GM18499 (cell line): ENCODE data around the gene INHBA.

ENCODE experiments used
- ATAC-seq: cut with Tn5 transposase; IDR thresholded peaks from one replicate; pipeline ENCODE4 v1.9.1; 2021; ENCODE audit warnings: moderate number of reproducible peaks; ENCODE audit not compliant: insufficient read depth, unreplicated experiment

INHBA gene

DNA sequence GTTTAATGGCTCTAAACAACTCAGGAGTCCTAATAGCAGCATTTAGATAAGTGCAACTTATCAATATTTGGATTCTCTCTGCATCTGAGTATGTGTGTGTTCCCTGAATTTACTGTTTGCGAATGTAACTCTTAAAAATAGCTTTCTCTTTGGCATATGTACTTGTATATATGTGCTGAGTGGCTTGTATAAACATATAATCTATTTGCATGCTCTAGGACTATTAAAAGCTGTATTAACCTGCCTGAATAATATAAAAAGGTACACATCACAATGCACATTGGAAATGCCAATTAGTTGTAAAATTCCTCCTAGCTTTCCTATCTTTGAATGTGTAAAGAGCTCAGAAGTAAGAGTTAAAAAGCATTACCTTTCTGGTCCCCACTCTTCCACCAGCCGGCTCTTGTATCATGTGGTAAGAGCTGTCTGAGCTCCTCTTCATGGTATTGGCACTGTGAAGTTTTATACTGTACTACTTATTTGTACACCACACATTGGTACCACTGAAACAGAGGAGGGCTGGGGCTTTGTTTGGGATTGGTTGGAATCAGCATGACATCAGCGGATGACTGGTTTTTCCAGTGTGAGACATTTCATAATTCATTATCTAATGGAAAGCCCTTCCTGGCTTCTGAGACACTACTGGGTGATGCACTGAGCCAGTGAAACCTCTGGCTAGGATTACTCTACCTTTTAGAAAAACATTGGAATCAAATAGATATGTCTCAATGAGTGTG, at the start of gene INHBA:
TSS of gene INHBA (minus strand) at position 456 of the 737 bp plus-strand sequence. CDS start 2,716 bp downstream, outside the sequence.
- no peak for ATAC-seq

DNA sequence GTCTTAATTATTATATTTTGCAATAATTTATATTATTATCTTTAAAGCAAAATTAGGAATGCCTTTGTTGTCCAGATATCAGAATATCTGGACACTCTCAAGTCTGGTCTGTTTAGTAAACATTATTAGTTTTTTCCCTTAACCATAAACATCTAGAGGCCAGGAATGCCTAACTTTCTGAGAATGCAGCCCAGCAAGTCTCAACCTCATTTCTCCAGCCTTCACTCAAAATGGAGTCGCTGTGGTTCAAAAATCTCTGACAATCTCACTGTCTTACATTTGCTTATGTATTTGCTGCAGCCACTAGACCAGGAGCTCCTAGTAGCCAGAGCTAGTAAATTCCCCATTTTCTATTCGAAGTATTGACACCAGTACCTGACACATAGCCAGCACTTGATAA, 49.7 kb upstream of the INHBA start:
- ATAC-seq, result no peak

DNA sequence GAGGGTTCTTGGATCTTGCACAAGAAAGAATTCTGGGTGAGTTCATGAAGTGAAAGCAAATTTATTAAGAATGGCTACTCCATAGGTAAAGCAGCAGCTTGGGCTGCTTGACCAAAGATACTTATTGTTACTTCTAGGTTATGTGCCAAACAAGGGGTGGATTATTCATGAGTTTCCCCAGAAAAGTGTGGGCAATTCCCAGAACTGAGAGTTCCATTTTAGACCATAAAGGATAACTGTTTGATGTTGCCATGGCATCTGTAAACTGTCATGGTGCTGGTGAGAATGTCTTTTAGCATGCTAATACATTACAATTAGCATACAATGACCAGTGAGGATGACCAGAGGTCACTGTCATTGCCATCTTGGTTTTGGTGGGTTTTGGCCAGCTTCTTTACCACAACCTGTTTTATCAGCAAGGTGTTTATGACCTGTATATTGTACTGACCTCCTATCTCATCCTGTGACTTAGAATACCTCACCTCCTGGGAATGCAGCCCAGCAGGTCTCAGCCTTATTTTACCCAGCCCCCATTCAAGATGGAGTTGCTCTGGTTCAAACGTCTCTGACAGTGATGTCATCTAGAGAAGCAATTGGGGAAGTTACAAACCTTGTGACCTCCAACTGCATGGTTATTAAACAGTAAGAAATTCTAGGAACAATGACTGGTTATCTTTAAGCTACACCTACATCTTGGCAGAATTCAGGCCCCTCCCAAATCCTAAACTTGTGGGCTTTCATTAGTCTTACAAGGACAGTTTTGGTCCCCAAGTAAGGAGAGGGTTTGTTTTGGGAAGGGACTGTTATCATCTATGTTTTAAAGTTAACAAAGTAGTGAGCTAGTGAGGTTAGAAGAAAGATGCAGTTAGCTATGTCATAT, 48.0 kb upstream of the INHBA start:
- no peak for ATAC-seq

DNA sequence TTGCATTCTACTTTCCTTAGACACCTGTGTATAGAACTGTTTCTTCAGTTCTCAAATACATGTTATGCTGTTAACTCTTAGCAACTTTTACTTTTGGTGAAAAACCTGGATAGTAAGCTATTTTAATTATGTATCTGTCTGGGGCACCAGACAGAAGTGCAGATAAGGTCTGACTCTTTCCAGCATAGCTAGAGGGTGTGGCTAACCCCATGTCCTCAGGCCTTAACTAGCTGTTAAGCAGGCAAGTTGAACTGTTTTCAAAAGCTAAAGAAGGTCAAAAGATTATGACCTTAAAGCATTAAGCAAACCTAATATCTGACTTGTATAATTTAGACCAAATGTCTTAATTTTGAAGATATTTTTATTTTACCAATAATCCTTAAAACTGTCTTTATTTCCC, 45.1 kb upstream of the INHBA start:
- no peak for ATAC-seq

DNA sequence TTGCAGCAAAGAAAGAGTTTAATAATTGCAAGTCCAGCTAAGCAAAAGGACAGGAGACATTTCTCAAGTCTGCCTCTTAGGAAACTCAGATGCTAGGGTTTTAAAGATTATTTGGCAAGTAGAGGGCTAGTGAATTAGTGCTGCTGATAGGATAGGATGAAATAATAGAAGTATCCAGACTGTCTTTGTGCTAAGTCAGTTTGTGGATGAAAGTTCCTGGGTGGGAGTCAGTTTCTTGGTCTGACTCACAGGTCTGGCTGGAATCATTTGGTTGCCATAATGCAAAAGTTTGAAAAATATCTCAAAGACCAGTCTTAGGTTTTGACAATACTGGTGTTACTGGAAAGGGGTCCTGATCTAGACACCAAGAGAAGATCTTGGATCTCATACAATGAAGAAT, 42.6 kb upstream of the INHBA start:
- no peak for ATAC-seq

DNA sequence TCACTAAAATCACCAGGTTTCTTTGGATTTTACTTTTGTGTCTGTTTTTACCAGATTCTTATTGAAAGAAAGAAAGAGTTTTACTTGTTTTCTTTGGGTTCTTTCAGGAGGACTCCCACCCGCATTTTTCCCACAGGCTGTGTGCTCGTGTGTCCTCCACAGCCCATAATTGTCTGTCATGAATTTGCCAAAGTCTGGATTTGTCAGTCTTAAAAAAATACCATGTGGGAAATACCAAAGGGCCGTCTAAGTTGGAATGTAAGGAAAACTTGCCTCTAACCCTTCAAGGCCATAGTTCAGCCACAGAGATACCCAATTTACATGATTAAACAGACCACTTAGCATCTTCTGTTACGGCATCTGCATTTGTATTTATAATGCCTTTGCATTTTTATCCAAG, 41.3 kb upstream of the INHBA start:
- ATAC-seq, result no peak

DNA sequence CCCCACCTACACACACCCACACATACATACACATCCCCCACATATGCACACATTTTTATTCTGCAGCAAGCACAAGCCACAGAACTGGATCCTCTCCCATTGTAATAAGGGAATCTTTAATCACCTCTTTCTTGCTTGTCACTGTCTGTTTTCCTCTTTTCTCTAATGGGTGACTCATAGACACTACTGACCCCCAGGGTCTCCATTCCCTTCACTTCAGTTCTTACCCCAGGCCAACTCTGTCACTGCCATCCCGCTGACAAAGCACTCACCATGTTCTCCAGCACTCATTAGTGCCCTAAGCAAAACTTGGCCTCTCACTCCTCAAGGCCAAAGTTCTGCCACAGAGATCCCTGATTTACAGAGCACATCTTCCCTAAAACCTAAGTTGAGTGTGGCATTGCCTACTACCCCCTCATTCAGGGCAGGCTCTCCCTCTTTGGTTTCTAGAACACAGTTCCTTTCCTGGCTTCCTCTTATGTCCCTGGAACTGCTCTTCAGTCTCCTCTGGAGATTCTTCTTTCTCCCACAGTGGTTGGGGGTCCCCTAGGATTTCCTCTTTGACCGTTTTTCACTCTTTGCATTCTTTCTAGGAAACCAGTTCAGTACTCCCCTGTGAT, 39.6 kb upstream of the INHBA start:
- ATAC-seq, result no peak

DNA sequence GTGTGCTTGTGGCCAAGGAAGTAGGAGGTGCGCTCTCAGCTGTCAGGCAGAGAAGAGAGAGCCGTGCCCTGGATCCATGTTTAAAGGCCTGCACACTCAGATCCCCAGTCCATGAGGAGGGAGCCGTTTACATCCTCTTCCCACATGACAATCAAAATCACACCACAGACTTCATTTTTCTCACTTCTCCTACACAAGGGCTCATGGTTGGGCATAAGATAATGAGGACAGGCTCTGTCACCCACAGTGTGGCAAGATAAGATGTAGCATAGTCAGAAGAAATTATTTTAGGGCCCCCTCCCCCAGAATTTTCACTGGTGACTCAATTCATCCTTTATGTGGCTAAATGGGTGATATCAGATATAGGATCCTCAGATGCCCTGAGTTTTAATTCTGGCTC, 35.9 kb upstream of the INHBA start:
- no peak for ATAC-seq

DNA sequence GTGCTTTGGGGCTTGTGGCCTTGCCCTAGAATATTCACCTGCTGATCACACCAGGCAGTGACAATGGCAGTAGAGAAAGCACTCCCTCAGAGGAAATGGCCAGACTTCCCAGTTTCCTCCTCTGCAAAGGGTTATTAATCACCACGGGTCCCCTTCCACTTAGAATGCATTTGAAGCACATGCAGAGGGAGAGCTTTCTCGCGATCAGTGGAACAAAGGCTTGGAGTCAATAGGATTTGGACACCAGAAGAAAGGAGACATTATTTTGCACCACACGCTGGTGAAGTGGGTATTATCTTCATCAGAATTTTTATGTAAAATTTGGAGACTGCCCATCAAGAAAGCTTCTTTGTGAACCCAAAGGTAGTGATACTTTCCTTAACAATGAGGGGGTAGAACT, 35.4 kb upstream of the INHBA start:
- ATAC-seq, result no peak

DNA sequence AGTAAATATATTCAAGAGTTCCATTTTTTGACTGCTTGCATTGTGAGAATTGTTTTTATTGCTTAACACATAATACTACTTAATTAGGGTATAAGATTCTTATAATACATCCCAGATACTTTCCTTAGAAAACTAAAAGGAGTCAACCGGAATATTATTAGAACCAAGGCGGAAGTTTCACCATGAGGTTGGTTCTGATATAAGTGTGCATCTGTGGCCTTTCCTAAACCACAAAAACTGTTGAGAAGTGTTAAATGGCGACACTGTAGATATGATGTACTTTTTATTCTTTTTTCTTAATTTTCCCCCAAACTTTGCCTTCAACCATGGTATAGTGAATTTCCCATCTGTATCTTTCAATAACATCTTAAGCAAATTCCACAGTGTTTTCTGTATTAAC, 32.3 kb upstream of the INHBA start:
- ATAC-seq, result no peak

DNA sequence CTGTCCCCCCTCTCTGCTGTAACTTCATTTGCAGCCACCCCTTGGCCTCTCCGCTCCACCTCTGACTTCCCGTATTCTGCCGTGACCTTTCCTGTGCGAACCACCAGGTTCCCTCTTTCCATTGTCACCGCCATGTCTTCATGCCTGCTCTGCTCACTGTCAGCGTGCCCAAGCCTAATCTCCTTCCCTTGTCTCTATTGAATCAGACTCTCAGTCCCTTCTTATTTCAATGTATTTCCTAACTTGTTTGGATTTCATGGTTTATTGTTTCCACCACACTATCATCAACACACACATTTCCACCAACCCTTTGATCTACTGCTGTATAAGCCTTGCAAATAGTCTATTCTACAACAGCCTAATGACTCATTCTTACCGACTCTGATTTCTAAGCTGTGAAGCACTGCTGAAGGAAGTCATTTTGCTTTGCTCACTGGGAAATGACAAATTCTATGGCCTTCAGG, 30.0 kb upstream of the INHBA start:
- no peak for ATAC-seq

DNA sequence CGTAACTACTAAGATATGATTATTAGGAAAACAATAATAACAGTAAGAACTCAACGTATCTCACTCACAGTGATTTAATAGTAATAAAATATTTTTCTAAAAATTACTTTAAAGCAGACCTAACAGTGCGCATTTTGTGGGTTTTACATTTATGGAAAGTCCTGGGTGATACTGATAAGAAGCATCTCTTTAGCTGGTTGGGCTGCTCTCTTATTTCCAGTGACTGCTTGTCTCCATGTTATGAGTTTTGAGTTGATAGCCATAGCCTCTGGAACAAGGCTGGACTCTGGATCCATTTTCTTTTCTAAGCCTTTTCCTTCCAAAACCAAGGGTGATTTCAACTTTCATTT, 29.5 kb upstream of the INHBA start:
- no peak for ATAC-seq

DNA sequence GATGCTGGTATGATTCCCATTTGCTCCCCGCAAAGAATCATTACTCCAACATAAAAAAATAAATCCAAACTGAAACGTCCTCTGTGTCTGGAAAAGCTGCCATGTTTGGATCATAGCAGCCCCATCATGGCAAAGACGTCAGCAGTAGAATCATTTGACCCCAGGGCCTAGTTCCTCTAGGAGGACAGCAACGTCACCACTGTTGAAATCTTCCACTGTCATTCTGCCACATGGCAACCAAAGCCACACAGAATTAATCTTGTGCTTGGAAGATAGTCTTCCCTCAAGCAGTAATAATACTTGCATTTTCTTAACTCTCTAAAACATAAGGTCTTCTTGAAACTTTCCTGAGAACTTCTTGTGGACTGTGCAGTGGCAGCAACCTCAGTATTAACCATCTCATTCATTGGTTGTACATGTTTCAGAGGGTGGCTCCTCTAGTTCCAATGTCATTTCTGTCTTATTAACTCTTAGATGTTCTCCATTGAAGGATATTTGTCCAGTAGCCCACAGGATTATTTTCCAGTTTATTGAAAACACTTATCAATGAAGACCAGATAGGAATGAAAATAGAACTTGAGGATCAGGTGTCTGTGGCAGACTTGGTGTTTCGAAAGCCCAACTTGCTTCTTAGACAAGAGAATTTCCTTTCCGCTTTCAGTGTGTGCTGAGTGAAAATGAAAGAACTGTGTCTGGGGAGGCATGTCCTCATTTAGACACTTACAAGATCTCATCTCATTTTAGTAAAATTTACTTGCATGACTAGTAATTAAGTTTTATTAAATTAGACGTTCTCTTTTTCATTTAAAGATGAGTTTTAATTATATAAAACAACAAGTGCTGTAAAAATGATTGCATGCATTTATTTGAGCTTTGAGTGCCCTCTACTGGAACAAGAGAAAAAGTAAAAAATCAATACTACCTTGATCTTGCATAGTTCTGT, 28.9 kb upstream of the INHBA start:
- peak; percentile 89 for ATAC-seq

DNA sequence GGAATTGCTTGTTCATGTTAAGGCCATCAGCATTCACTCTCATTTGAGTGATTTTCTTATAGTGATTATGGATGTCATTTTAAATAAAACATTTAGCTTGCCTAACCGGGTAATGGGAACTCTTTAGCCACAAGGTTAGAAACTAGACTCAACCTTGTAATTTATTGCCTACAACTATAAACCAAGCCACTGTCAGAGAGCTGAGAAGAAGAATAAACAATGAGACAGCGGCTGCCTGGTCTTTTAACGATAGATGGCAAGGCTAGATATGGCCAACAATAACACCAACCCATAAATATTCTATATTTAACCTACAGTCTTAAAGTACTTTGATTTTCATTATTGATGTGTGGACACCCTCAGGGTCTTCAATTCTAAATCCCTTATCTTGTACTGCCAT, 27.8 kb upstream of the INHBA start:
- no peak for ATAC-seq

DNA sequence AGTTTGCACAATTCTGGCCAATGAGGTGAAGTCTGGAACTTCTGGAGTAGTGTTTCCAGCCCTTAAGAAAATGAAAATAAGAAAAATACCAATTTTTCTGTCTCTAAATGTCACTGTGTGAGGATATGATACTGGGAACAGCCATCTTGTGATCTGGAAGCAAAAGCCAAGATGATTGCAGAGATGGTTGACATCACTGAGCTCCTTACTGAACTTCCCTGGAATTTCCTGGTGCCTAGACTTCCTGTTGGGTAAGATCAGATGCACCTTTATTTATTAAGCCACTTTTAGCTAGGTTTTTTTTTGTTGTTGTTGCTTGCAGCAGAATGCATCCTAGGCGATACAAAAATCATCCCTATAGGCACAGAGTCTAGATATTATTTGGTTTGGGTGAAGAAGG, 27.3 kb upstream of the INHBA start:
- no peak for ATAC-seq

DNA sequence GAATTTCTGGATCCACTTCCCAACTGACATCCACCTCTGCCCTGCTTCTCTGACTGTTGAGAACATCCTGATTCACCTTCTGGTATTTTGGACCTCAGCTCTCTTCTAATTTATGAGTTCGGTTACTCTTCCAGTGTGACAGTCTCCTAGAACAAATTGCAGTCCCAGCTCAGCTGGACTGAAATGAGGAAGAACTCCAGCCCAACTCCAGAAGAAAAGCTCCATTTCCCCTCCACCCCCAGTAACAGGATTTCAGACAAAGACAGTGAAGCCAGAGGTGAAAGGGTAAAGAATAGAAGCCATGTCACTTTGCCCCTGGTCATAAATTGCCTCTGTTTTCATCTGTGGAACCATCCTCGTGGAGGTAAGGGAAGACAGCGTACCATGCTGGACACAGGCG, 26.2 kb upstream of the INHBA start:
- no peak for ATAC-seq

DNA sequence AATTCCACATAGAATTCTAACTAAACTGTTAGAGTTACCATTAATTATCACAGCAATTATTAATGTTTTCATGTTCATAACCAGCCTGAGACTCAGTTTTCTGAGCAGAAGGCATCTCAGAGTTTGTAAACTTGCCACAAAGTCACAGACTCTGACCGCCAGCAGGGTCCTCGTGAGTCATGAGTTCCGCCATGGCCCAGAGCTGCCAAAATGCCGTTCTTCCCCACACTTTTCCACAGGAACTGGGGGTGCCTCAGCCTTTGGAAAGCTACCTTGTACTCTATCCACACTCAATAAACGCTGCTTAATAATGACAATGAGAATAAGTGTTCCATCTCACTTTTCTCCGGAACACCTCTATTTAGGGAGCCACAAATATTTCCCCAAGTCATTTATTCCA, 22.1 kb upstream of the INHBA start:
- ATAC-seq, result no peak

DNA sequence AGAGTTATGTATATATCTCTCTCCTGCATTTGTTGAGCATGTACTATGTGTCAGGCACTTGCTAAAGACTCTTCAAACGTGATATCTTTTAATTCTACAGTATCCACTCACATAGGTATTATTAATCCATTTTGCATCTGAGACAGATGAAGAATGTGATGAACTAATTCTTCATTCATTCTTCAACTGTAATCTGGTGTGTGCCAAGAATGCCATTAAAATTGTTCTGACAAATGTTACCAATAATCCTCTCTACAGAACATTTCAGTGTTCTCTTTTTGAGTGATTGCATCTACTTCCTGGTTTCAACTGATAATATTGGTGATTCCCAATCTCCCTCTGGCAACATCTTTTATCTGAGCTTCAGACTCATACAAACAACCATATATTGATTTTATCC, 18.0 kb upstream of the INHBA start:
- no peak for ATAC-seq

DNA sequence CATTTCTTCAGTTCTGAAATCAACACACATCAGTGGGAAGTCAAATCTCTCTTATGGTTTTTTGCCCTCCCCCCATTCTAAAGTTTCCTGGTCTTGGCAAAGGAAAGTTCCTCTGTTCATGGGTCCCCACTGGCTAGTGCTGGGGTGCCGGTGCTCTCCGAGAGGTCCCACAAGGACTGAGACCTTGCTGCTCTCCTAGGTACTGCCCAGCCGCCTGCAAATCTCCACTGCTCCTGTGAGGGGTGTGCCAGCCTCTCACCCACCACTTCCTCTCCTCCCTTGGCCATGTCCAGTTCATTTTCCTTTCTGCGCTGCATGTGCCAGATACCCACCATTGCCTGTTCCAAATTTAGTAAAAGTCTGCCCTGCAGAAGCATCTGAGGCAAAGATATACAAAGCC, 17.2 kb upstream of the INHBA start:
- ATAC-seq, result no peak

DNA sequence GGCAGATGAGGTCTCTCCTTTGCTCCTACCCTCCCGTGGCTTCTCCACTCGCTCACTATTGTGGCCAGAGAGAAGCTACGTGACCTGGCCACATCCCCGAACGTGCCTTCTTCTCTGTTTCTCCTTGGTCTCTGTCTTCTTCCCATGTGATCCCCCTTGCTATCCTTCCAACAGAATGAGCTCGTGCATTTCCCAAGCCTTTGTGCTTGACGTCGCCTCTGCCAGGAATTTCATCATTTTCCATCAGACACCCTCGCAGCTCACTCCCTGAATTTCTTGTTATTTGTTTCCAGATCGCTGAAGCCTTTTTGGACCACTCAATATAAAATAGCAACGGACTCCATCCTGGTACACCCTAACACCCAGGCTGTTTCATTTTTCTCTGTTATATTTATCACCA, 13.8 kb upstream of the INHBA start:
- ATAC-seq, result no peak
